GM19035 (cell line): ENCODE results near the gene TMEM9.

Source experiments
- ATAC-seq: cut with Tn5 transposase; IDR thresholded peaks from one replicate; pipeline ENCODE4 v1.9.1; 2021; ENCODE audit not compliant: unreplicated experiment

Gene TMEM9

GRCh38 chr1:201110616-201111015 is 43.7 kb downstream of the TMEM9 start:
- ATAC-seq: no peak

- ATAC-seq: no peak
Observed at GRCh38 chr1:201110138-201110537, 44.1 kb downstream of the TMEM9 start.

GRCh38 chr1:201109651-201110050 is 44.6 kb downstream of the TMEM9 start:
- ATAC-seq: no peak

- no peak for ATAC-seq
Observed at GRCh38 chr1:201108614-201109013, 45.7 kb downstream of the TMEM9 start.

GRCh38 chr1:201105688-201106087 is 48.6 kb downstream of the TMEM9 start:
- no peak for ATAC-seq

- no peak for ATAC-seq
Observed at GRCh38 chr1:201104141-201104540, 50.1 kb downstream of the TMEM9 start.

GRCh38 chr1:201103666-201104065 is 50.6 kb downstream of the TMEM9 start:
- no peak for ATAC-seq

- no peak for ATAC-seq
Observed at GRCh38 chr1:201100169-201100930, 53.9 kb downstream of the TMEM9 start.

- ATAC-seq: no peak
Observed at GRCh38 chr1:201098992-201099677, 55.1 kb downstream of the TMEM9 start.

- no peak for ATAC-seq
Observed at GRCh38 chr1:201096977-201097856, 57.1 kb downstream of the TMEM9 start.

- ATAC-seq: no peak
Observed at GRCh38 chr1:201096041-201096461, 58.2 kb downstream of the TMEM9 start.

- ATAC-seq: no peak
Observed at GRCh38 chr1:201095581-201095980, 58.7 kb downstream of the TMEM9 start.

- no peak for ATAC-seq
Observed at GRCh38 chr1:201094832-201095231, 59.4 kb downstream of the TMEM9 start.

GRCh38 chr1:201093962-201094361 is 60.3 kb downstream of the TMEM9 start:
- ATAC-seq: no peak

GRCh38 chr1:201093561-201093960 is 60.7 kb downstream of the TMEM9 start:
- no peak for ATAC-seq

- ATAC-seq: no peak
Observed at GRCh38 chr1:201092738-201093137, 61.5 kb downstream of the TMEM9 start.

- ATAC-seq: no peak
Observed at GRCh38 chr1:201091256-201091655, 63.0 kb downstream of the TMEM9 start.

GRCh38 chr1:201090541-201090940 is 63.7 kb downstream of the TMEM9 start:
- ATAC-seq: no peak

- no peak for ATAC-seq
Observed at GRCh38 chr1:201089596-201089995, 64.7 kb downstream of the TMEM9 start.

- ATAC-seq: no peak
Observed at GRCh38 chr1:201088901-201089525, 65.3 kb downstream of the TMEM9 start.

GRCh38 chr1:201088395-201088794 is 65.9 kb downstream of the TMEM9 start:
- ATAC-seq: no peak
